Right ventricle myocardium superior (tissue), 1 donor: ENCODE results near the gene PRR32. TPM values are rescaled to one million over a fixed set of nuclear protein-coding genes. Genes with fewer than 3 reads are reported as not detected.
"Not testable (repeated sequence)": the region's sequence is repeated elsewhere in the genome, so short reads cannot be mapped to it uniquely, and the experiment has no call there.

Experiments used
- ATAC-seq: fragments of 200-7000 bp; cut with Tn5 transposase; one replicate; pipeline ENCODE4 v1.9.1; 2020; ENCODE audit warnings: mild to moderate bottlenecking; ENCODE audit not compliant: poor library complexity
- DNase-seq: peaks from one replicate; pipeline ENCODE4 v3.0.0-alpha.2; 2020
- intact Hi-C: fragments of 100-400 bp; cut with DNase I; formaldehyde crosslinking; loops from one replicate; pipeline ENCODE4 v1.11.2; 2022
- long read RNA-seq: library from polyadenylated mRNA; unstranded; transcript quantifications from one replicate; pipeline ENCODE4 v2.0.0, GENCODE V29; 2021
- total RNA-seq: library from RNA; stranded (reverse); fragmentation: NEBNext Ultra II Directional; extraction: Animal tissue kit (Norgen Biotek cat#: 25700); gene quantifications from one replicate; pipeline ENCODE4 v1.2.1, GENCODE V29; 2021
- donor health status: DM: no; HTN: yes; CAD: no; lungs with severe emphysema.

PRR32 gene, protein sequence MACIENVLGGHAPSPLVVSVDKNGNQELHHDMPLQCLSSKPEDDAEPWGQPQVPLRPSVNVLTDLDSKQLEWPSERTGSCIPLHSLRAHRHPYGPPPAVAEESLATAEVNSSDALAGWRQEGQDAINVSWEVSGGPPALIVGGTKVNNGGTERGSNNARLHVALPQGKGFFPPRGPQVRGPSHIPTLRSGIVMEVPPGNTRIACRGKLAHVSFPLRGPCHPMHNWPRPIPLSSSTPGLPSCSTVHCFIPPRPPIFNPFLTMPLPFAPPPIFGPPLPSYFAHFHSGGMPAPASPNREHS
- total RNA-seq: 0.30 TPM
- long read RNA-seq: 0 reads

DNA sequence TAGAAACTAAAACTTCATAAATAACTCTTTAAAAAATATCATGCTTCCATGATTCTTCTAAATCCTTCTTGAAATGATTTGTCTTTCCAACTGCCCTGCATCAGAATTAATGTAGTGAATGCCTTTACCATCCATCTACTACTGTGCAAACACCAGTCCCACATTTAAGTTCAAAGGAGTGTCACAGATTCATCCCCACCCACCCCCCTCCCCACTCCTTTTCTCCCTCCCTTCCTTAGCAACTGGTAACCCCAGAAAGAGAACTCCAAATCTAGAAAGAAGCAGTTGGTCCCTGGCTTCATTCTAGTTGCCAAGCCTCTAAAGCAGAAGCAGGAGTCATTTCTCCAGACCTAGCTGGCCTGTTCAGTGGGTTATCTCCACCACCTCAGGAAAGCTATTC, at the start of gene PRR32:
Gene PRR32 (plus strand): TSS at position 301 of the 400 bp plus-strand sequence. CDS start 115 bp downstream, outside the sequence.
- ATAC-seq (no peak), DNase-seq (no peak)
- intact Hi-C loops: no loop called here

DNA sequence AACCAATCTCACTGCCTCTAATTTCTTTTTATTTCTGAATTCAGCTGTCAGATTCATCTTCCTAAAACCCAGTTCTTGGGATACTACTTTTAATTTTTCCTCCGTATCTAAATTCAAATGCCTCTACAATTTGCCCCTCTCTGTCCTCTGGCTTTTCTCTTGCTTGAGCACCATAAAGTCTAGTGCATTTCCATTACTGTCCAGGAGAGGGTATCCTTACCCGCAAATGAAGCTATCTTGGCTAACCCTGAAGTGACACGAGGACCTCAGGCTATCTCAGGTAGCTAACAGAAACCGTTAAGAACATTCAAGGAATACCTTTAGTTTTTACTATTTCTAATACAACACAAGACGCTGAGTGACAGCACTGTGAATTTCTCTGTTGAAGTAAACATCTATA, 49.4 kb upstream of the PRR32 start:
- ATAC-seq (peak; percentile 66), DNase-seq (no peak)
- intact Hi-C loops: loop anchor here (5.0 kb wide), 1 partner anchor 262 kb away; no protein-coding TSS in a partner anchor

DNA sequence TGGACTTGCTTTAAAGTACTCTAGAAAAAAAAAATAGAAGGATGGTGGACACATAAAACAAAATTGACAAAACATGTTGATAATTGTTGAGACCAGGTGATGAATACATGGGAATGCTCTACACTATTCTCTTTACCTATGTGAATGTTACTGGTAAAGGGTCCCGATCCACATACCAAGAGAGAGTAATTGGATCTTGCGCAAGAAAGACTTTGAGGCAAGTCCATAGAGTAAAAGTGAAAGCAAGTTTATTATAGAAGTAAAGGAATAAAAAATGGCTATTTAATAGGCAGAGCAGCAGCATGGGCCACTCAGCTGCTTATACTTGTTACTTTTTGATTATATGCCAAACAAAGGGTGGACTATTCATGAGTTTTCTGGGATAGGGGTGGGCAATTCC, 34.0 kb upstream of the PRR32 start:
- intact Hi-C loops: no loop called here
- no peak for ATAC-seq
- no peak for DNase-seq

DNA sequence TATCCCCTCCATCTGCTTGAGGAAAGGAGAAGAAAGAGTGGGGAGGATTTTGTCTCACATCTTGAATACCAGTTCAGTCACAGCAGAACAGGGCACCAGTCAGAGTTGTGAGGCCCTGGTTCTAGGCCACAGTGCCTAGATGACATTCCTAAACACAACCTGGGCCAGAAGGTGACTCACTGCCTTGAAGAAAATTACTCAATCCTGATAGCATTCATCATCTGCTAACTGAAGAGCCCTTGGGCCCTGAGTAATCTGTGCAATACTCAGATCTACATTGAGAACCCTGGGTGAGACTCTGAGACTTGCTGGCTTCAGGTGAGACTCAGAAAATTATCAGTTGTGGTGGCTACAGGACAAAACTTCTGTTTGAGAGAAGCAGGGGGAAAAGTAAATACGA, 20.5 kb upstream of the PRR32 start:
- intact Hi-C loops: no loop called here
- DNase-seq: no peak
- no peak for ATAC-seq

DNA sequence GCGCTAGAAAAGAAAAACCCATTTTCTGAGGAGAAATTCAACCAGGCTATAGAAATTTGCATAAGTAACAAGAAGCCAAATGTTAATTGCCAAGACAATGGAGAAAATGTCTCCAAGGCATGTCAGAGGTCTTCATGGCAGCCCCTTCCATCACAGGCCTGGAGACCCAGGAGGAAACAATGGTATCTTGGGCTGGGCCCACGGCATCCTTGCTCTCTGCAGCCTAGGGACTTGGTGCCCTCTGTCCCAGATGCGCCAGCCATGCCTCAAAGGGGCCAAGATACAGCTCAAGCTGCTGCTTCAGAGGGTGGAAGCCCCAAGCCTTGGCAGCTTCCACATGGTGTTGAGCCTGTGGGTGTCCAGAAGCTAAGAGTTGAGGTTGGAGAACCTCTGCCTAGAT, 12.7 kb upstream of the PRR32 start:
- ATAC-seq, intact Hi-C loops, DNase-seq: not testable (repeated sequence)

DNA sequence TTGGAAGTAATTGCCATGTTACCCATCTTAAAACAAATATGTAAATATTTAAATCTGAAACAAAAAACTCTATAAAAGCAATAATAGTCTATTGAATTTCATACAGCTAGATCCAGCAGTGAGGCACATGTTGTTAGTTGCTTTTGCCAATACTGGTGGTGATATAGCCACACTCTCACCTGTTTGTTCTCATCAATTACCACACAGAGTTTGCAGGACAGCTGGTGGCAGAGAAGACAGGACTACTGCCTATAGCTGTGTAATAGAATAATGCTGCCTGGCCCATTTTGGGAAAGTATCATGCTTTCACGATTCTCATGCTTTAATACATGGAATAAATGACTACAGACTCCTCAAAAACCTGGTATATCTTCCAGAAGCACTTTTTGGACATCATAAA, 3.7 kb upstream of the PRR32 start:
- intact Hi-C loops: no loop called here
- ATAC-seq (no peak), DNase-seq (no peak)

DNA sequence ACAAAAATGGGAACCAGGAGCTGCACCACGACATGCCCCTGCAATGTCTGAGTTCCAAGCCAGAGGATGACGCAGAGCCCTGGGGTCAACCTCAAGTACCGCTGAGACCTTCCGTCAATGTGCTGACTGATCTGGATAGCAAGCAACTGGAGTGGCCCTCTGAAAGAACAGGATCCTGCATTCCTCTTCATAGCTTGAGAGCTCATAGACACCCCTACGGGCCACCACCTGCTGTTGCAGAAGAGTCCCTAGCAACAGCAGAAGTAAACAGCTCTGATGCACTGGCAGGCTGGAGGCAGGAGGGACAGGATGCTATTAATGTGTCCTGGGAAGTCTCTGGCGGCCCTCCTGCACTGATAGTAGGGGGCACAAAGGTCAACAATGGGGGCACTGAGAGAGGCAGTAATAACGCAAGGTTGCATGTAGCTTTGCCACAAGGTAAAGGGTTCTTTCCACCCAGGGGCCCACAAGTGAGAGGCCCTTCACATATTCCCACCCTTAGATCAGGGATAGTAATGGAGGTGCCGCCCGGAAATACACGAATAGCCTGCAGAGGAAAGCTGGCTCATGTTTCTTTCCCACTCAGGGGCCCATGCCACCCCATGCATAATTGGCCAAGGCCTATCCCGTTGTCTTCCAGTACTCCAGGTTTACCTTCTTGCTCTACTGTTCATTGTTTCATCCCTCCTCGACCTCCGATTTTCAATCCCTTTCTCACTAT, 1.3 kb downstream of the PRR32 start:
- intact Hi-C loops: no loop called here
- peak; percentile 51 for DNase-seq
- peak; percentile 97 for ATAC-seq

DNA sequence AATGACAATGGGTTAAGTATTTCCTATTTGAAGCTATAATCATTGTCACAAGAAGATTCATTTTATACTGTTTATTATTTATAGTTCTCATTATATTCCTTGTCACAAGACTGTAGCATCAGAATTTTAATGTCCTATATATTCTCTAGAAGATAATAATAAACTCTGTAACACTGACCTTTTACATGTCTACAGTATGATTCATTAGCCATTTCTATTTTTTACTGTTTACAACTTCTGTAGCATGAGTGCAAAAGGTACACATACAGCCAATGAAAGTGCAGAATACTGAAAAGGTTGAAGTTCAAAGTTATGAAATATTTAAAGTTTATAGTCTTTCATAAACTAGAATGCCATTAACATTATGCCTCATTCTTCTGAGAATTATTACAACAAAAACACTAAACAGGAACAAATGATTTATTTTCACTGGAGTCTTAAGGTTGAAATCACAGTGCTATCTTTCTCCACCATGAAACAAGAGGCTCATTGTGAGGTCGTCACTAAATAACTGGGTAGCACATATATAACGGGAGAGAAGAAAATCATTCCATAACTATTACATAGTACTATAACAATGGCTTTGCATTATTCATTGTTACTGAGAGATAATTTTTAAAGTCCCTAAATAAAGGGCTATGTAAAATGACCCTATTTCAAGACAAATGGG, 4.9 kb downstream of the PRR32 start:
- intact Hi-C loops: no loop called here
- DNase-seq: no peak
- ATAC-seq: no peak

DNA sequence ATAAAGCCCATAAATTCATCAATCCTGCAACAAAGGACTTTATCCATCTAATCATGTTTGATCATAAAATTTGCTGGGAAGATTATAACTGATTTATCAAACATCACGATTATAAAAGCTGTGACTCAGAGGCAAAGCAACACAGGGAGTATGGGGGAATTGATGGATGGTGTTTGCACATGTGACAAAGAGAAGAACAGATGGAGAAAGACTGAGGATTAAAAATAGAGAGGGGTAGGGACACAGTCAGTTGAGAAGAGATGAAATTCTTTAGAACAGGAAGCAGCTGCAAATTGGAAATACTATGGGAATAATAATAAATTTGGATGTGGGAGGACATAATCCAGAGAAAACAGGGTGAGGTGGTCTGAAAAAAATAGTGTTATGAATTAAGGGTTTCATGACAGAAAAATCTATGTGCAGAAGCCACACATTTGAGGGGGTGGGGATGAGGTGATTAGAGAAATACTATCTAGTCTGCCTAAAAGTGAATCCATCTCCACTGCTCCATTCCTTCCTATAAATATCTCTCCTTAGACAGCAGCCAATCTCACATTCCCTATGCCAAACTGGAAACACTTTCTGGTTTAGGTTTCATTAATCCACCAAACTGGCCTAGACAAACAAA, 6.2 kb downstream of the PRR32 start:
- DNase-seq (no peak), ATAC-seq (no peak)
- intact Hi-C loops: no loop called here

DNA sequence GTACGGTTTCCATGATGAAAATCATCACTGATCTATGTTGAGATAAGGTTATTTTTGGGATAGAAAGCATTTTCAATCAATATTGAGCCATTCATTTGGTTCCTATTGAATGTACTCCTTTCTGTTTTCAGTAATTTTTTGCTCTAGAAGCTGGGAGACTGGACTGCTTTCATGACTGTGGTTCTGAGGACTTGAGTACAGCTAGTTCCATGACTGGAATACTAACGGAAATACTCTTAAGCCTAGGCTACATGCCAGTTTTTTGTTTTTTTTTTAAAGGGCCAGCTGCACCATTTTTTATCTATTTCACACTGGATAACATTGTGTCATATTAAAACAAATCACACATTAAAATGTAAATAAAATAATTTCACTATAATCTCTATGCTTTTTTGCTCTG, 16.7 kb downstream of the PRR32 start:
- intact Hi-C loops: no loop called here
- peak; percentile 53 for ATAC-seq

DNA sequence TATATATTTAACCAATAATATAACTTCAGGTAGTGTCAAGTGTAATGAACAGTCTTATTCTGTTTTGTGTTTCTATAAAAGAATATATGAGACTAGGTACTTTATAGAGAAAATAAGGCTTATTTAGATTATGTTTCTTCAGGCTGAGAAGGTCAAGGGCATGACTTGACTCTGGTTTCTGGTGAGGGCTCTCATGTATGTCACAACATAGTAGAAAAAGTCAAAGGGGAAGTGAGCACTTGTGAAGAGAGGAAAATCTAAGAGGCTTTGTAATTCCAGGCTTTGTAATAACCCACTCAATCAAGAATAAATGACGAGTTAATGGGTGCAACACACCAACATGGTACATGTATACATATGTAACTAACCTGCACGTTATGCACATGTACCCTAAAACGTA, 27.6 kb downstream of the PRR32 start:
- ATAC-seq (no peak), DNase-seq (no peak)
- intact Hi-C loops: no loop called here

More for the DNA sequence above, 16.7 kb downstream of the PRR32 start:
- no peak for DNase-seq

DNA sequence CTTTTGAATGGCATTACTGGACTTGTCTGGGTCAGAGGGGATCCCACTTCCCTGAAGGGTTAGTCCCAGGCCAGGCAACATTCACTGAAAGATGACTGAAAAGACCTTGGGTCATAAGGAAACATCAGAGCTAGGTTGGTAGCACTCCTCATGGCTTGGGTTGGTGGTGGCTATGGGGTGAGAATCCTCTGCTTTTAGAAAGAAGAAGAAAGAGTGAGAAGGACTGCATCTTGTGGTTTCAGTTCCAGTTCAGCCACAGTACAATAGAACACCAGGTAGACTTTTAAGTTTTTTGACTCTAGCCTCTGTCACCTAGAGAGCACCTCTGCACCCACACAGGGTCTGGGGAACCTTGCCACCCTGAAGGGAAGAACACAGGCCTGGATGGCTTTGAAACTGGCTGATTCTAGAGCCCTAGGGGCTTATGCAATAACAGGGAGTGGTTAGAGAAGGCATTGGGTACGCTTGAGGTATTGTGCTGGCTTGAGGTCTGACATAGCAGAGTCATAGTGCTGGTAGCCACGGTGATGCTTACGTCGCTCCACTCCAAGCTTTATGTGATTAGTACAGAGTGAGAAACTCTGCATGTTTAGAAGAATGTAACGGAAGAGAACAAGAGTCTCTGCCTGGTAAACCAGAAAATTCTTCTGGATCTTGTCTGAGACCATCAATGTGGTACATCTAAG, 36.5 kb downstream of the PRR32 start:
- ATAC-seq (no peak), DNase-seq (no peak)
- intact Hi-C loops: no loop called here
